GM19240 (cell line): ENCODE results near the gene PTH1R.

ENCODE experiments used
- DNase-seq: peaks from one replicate; pipeline ENCODE4 v3.0.0; 2011; ENCODE audit warnings: low spot score; ENCODE audit not compliant: insufficient read length

PTH1R gene

GRCh38 chr3:46877406-46878125 lies at the start of gene PTH1R:
Gene PTH1R, plus strand, starts transcription at chr3:46877721. Its CDS starts 5,839 bp downstream, at chr3:46883560.
- no peak for DNase-seq

DNA sequence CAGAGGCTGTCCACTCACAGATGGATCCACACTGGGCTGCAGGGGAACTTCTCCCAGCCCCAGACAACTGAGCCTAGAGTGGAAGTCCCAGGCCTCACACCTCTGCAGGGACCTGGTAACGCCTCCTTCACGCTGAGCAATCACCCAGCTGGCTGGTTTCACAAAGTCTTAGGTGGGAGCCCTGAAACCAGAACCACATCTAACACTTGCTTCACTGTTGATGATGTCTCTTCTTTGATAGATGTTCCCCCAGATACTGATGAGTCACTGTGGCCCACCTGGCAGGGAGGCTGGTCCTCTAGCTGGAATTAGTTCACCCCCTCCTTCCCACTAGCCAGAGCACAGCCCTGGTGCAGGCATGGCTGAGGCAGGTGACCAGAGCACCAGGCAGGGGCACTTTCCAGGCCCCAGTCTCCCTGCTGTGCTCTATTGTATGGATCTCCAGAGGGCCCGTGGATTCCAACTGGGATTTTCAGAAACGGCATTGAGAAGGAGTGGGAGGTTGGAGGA lies 47.8 kb upstream of the PTH1R start:
- peak; percentile 87 for DNase-seq

- DNase-seq: no peak
These were observed 46.7 kb upstream of the PTH1R start for GRCh38 chr3:46830801-46831200.

DNA sequence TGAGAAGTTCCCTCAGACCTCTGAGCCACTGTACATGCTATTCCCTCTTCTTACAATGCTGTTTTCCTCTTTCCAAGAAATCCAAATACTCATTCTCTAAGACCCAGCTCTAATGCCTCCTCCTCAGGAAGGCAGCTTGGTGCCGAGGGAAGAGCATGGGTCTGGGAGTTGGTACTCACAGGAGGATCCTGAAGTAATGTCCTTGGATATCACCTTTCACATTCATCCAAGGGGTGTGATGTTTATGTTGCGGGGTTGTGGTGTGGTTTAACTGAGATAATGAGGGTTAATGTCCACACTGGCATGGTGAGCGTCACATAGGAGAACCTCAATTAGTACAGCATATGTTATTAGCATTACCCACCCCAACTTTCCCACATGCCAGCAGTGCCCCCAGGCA lies 46.2 kb upstream of the PTH1R start:
- DNase-seq: no peak

DNA sequence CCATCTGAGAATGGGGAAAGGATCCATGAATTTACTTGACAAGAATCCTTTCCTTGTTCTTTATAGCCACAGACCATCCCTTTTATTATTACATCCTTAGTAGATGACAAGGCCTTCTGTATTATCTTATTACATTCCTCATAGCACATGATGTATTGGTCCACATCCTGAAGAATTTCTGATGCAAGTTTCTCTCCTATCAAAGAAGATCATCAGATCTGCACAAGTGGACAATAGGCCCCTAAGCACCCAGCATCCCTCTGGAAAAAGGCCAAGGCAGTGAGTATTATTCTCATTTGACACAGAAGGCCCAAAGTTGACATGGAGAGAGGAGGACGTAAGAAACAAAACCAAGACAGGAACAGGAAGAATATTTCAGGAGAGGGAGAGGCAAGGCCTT lies 45.7 kb upstream of the PTH1R start:
- no peak for DNase-seq

GRCh38 chr3:46833346-46834300 lies 43.9 kb upstream of the PTH1R start:
- no peak for DNase-seq

- no peak for DNase-seq
These were observed 42.5 kb upstream of the PTH1R start for GRCh38 chr3:46835054-46835453.

- DNase-seq: no peak
These were observed 42.0 kb upstream of the PTH1R start for GRCh38 chr3:46835491-46835890.

DNA sequence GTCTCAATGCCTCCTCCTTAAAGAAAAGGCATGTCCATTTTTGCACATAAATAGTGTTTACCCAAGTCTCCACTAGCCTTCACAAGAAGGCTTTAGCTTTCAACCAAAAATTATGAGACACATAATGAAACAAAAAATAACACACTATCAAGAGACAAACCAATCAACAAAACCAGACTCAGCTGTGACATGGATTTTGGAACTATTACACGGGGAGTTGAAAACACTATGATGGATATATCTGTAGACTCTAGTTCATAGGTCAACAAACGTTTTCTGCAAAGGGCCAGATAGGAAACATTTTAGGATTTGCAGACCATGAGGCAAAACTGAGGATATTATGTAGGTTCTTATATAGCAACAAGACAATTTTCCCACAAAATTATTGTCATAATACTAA lies 39.2 kb upstream of the PTH1R start:
- DNase-seq: no peak

DNA sequence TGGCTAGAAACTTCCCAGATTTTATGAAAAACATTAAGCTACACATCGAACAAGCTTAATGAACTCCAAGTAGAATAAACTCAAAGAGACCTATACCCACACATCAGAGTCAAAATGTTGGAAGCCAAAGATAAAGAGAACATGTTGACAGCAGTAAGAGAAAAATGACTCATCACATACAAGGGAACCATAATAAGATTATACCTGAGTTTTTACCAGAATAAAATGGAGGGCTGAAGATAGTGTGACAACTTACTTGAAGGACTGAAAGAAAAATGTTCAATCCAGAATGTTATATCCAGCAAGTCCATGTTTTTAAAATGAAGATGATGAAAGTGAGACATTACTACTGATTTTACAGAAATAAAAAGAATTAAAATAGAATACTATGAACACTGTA lies 37.0 kb upstream of the PTH1R start:
- no peak for DNase-seq

DNA sequence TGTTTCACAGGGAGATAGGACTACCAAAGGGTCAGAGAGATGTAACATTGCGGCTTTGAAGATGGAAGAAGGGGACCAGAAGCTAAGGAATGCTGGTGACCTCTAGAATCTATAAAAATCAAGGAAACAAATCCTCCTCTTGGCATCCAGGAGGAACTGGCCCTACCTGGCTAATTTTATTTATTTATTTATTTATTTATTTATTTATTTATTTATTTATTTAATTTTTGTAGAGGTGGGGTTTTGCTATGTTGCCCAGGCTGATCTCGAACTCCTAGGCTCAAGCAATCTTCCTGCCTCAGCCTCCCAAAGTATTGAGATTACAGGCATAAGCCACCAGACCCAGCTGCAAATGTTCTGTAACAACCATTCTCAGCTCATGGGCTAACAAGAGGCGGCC lies 34.0 kb upstream of the PTH1R start:
- no peak for DNase-seq

DNA sequence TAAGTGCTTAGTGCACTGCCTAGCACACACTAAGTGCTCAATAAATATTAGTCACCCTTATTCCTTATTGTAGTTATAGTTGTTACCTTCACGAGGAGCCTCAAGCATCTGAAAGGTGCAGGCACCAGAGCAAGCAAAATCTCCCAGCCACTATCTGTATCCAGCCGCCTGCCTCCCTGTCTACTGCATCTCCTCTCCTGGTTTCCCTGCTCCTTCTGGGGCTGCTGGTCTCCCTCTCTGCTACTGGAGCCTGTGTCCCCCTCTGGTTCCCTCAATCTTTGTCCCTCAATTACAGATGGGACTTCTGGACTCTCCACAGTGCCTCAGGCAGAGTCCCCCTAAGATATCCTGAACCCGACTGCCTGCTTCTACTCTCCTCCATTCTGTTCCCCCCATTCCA lies 33.1 kb upstream of the PTH1R start:
- DNase-seq: no peak

GRCh38 chr3:46844881-46845312 lies 32.6 kb upstream of the PTH1R start:
- no peak for DNase-seq

DNA sequence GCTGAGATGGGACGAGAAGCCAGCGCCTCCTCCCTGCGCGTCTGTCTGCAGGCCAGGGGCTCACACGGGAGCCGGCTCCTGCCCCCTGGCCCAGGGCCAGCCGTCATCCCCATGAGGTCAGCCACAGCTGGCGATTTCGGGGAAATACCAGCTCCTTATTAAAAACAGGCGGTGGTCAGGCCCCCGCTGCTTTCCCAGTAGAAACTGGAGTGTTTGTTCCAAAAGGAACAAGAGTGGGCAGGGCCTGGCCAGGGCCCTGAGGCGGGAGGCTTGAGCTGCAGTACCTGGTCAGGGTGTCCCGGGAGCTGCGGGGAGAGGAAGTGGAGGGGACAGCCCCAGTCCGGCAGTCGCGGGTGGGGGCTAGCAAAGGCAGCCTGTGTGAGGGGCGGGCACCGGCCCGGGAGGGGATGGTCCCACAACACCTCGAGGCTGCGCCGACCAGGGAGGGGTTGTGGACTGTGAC lies 32.1 kb upstream of the PTH1R start:
- no peak for DNase-seq

GRCh38 chr3:46845860-46846623 lies 31.5 kb upstream of the PTH1R start:
- peak; percentile 71 for DNase-seq

GRCh38 chr3:46846624-46847542 lies 30.6 kb upstream of the PTH1R start:
- no peak for DNase-seq

- DNase-seq: no peak
These were observed 29.8 kb upstream of the PTH1R start for GRCh38 chr3:46847744-46848143.

- no peak for DNase-seq
These were observed 29.1 kb upstream of the PTH1R start for GRCh38 chr3:46848271-46849044.

DNA sequence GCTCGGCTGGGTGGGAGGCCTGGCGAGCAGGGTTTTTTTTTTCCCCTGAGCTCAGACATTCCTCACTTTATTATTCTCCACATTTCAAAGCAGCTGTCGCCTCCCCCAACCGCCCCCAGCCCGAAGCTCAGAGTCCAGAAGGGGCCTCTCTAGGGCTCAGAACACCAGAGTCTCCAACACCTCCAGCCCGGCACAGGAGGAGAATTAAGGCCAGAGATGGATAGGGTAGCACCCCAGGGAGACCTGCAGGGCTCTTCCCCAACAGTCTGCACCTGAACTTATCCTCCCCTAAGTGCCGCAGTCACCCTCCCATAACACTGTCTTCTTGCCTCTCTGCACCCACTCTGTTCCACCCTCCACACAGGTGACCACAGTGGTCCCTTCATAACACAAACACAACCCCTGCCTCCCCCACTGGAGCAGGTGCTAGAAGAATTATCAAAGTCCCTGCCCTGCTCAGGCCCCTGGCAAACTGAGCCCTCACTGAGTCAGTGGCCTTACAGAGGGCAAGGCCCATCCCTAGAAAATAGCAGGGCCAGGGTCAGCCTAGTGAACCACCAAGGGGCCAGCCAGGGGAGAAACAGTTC lies 28.4 kb upstream of the PTH1R start:
- no peak for DNase-seq
